AG10803 (cell line): ENCODE results near the gene C1orf87.

Experiments used
- DNase-seq: peaks from one replicate; pipeline ENCODE4 v3.0.0; 2010; ENCODE audit warnings: low read depth
- H3K4me3 ChIP-seq: 2 replicates; pipeline ENCODE4 v1.5.1; 2011; ENCODE audit warnings: mild to moderate bottlenecking, low read length, control low read depth
- TF ChIP-seq, protein P1 (sequence below): conservative IDR thresholded peaks from 2 replicates; pipeline ENCODE4 v1.5.1; 2011; ENCODE audit warnings: mild to moderate bottlenecking, low read length, control low read depth, inconsistent platforms

The C1orf87 gene

GRCh38 chr1:60088620-60089155, 15.1 kb upstream of the C1orf87 start:
- TF ChIP-seq, protein P1, sequence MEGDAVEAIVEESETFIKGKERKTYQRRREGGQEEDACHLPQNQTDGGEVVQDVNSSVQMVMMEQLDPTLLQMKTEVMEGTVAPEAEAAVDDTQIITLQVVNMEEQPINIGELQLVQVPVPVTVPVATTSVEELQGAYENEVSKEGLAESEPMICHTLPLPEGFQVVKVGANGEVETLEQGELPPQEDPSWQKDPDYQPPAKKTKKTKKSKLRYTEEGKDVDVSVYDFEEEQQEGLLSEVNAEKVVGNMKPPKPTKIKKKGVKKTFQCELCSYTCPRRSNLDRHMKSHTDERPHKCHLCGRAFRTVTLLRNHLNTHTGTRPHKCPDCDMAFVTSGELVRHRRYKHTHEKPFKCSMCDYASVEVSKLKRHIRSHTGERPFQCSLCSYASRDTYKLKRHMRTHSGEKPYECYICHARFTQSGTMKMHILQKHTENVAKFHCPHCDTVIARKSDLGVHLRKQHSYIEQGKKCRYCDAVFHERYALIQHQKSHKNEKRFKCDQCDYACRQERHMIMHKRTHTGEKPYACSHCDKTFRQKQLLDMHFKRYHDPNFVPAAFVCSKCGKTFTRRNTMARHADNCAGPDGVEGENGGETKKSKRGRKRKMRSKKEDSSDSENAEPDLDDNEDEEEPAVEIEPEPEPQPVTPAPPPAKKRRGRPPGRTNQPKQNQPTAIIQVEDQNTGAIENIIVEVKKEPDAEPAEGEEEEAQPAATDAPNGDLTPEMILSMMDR: peak; percentile 43
- DNase-seq: peak; percentile 3
- H3K4me3 ChIP-seq: no peak overlapping the region

GRCh38 chr1:60087681-60088080, 14.1 kb upstream of the C1orf87 start:
- TF ChIP-seq, protein P1: no peak
- H3K4me3 ChIP-seq: no peak overlapping the region

GRCh38 chr1:60078182-60078581, 4.6 kb upstream of the C1orf87 start:
- TF ChIP-seq, protein P1: no peak
- H3K4me3 ChIP-seq: no peak overlapping the region
- peak; percentile 59 for DNase-seq

More at GRCh38 chr1:60087681-60088080, 14.1 kb upstream of the C1orf87 start:
- DNase-seq: no peak

DNA sequence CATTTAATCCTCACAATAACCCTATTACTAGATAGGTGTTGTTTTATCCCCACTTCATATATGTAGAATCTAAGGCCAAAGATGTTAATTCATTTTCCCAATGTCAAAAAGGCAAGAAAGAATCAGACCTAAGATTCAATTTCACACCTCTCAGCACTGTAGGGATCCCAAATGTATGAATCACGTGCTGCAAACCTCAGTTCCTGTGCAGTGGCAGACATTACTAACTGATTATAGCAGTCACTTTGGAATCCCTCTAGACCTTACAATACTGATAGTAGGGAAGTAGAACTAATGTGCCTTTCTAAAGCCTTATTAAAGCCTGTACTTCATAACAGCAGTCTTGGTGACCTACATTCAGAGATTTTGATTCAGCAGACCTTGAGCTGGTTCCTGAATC, 2.3 kb downstream of the C1orf87 start:
- TF ChIP-seq, protein P1: no peak

DNA sequence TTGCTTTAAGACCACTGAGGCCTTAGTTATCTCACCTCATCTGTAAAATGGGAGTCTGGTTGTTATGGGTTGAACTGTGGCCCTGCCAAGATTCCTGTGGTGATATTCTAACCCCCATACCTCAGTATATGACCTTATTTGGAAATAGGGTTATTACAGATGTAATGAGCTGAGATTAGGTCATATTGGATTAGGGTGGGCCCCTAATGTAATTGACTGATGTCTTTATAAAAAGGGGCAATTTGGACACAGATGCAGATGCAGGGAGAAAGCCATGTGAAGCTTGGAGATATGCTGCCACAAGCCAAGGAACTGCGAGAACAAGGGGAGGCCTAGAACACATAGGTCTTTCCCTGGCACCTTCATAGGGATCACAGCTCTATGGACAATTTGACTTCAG, 3.9 kb downstream of the C1orf87 start:
- no peak overlapping the region for H3K4me3 ChIP-seq
- TF ChIP-seq, protein P1: no peak
- DNase-seq: peak; percentile 3

More for the DNA sequence above, 2.3 kb downstream of the C1orf87 start:
- peak; percentile 2 for DNase-seq
- no peak overlapping the region for H3K4me3 ChIP-seq

DNA sequence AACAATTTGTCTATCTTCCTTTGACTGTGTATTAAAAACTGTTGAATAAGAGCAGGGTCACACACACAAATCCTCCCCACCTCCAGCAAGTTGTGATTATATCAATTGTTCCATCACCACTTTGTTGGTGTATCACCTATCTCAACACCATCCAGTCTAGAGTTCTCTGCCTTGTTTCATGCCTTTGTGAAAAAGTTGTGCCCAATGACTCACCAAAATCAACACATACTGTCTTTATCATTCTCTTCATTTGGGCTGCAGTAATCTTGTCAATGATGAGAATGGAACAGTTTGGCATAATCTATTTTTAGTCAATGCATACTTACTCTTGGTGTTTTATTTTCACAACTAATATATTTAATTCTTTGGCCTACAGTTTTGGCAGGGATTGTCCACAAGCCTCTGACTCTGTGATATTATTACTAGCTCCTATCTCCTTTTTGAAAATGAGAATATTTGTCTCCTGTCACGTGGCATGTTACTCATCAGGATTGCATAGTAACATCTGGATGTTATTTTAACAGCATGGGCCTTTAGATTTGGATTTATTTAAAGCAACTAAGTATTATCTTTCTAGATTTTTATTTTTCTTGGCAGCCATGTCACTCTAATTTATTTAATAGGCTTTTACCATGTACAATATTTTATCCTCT, 5.1 kb downstream of the C1orf87 start:
- DNase-seq: peak; percentile 73
- H3K4me3 ChIP-seq: no peak overlapping the region
- TF ChIP-seq, protein P1: no peak

- DNase-seq: peak; percentile 63
- TF ChIP-seq, protein P1: no peak
- no peak overlapping the region for H3K4me3 ChIP-seq
These were observed 7.6 kb downstream of the C1orf87 start for GRCh38 chr1:60066001-60066400.
